Measurements from ENCODE around the gene TGM2. TPM values are rescaled to one million over a fixed set of nuclear protein-coding genes. Genes with fewer than 3 reads are reported as not detected.

Gene TGM2
- total RNA-seq, 1 donor from 2014 or later: 141 TPM

- no peak for DNase-seq (ENCODE audit: low read depth)
Observed at GRCh38 chr20:38092915-38093314, 72.2 kb downstream of the TGM2 start.

DNA sequence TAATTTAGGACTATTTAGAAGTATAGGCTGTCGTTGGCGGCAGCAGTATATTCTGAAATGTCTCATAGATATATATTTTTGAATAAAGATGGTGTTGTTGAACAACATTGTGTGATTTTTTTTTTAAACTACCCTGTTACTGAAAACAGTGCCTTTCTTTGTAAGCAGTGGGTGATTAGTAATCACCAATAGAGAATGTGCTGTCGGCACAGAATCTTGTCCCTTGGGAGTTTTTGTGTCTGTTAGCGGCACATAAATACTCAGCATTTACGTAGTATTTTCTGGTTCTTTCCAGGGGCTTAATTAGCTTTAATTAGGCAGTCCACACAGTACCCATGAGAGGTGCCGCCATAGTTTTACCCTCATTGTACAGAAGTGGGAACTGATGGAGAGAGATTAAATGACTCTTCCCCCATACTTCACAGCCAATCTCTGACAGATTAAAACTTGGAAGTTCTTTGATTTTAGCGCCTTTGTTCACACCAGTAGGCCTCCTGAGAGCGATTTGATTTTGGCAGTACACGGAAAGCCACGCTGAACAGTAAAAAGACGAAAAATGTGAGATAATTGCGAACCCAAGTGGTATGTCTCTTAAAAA lies 72.7 kb downstream of the TGM2 start:
- no peak for DNase-seq (ENCODE audit: low read depth)

GRCh38 chr20:38091441-38092216 lies 73.4 kb downstream of the TGM2 start:
- no peak for DNase-seq (ENCODE audit: low read depth)

GRCh38 chr20:38090061-38090460 lies 75.0 kb downstream of the TGM2 start:
- DNase-seq (ENCODE audit: low read depth): no peak

DNA sequence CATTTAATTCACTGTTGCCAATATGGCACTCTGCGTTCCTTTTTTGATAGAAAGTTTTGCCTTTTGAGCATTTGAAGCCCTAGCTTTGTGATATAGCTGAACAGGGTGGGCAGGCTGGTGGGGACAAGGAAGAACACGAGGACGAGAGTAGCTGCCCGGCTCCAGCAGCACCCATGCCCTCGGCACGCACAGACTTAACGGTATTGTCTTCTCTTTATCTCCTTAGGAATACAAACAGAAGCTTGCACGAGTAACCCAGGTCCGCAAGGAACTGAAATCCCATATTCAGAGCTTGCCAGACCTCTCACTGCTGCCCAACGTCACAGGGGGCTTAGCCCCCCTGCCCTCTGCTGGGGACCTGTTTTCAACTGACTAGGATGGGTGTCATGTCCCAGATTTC lies 75.6 kb downstream of the TGM2 start:
- DNase-seq (ENCODE audit: low read depth): no peak

GRCh38 chr20:38085026-38085425 lies 80.0 kb downstream of the TGM2 start:
- no peak for DNase-seq (ENCODE audit: low read depth)

GRCh38 chr20:38084425-38084951 lies 80.6 kb downstream of the TGM2 start:
- no peak for DNase-seq (ENCODE audit: low read depth)

- no peak for DNase-seq (ENCODE audit: low read depth)
Observed at GRCh38 chr20:38083338-38084048, 81.6 kb downstream of the TGM2 start.

GRCh38 chr20:38082894-38083293 lies 82.2 kb downstream of the TGM2 start:
- DNase-seq (ENCODE audit: low read depth): no peak

DNA sequence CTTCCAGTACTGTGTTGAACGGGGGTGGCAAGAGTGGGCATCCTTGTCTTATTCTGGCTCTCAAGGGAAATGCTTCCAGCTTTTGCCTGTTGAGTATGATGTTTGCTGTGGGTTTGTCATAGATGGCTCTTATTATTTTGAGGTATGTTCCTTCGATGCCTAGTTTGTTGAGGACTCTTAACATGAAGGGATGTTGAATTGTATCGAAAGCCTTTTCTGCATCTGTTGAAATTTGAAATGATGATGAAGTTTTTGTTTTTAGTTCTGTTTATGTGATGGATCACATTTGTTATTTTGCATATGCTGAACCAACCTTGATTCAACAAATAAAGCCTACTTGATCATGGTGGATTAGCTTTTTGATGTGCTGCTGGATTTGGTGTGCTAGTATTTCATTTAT lies 83.5 kb downstream of the TGM2 start:
- DNase-seq (ENCODE audit: low read depth): no peak

GRCh38 chr20:38079353-38079752 lies 85.7 kb downstream of the TGM2 start:
- DNase-seq (ENCODE audit: low read depth): no peak

GRCh38 chr20:38078084-38078483 lies 87.0 kb downstream of the TGM2 start:
- DNase-seq (ENCODE audit: low read depth): no peak

Other genes starting within 250 kb of the TGM2 start
- gene TTI1, start 131.8 kb downstream of the TGM2 start, total RNA-seq: 14.4 and 20.6 TPM in 2 replicates
- gene RPRD1B, start 131.5 kb downstream of the TGM2 start, total RNA-seq: 10.1 and 21.3 TPM in 2 replicates
- gene KIAA1755, start 95.5 kb upstream of the TGM2 start, total RNA-seq: under 0.01 TPM in 1 of 2 replicates, not detected in the other
- gene BPI, start 138.9 kb upstream of the TGM2 start, total RNA-seq: not detected in 2 replicates
- gene LBP, start 181.2 kb upstream of the TGM2 start, total RNA-seq: 0.35 and 12.6 TPM in 2 replicates